Measurements from ENCODE around the gene HECA.

GRCh38 chr6:139154881-139155547, 20.1 kb downstream of the HECA start:
- TF ChIP-seq, protein P1, sequence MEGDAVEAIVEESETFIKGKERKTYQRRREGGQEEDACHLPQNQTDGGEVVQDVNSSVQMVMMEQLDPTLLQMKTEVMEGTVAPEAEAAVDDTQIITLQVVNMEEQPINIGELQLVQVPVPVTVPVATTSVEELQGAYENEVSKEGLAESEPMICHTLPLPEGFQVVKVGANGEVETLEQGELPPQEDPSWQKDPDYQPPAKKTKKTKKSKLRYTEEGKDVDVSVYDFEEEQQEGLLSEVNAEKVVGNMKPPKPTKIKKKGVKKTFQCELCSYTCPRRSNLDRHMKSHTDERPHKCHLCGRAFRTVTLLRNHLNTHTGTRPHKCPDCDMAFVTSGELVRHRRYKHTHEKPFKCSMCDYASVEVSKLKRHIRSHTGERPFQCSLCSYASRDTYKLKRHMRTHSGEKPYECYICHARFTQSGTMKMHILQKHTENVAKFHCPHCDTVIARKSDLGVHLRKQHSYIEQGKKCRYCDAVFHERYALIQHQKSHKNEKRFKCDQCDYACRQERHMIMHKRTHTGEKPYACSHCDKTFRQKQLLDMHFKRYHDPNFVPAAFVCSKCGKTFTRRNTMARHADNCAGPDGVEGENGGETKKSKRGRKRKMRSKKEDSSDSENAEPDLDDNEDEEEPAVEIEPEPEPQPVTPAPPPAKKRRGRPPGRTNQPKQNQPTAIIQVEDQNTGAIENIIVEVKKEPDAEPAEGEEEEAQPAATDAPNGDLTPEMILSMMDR (conservative IDR thresholded peaks at IDR 0.05 in 1 of 2, IDR thresholded peaks at IDR 0.05 in 1 of 2; ENCODE audit: extremely low read depth in 1 of 2, insufficient read depth in 1 of 2, low read depth in 1 of 2, low read length in 2 of 2) = no peak
- TF ChIP-seq EZH2 (IDR thresholded peaks at IDR 0.05; ENCODE audit: borderline replicate concordance, low read length) = no peak

All from mammary epithelial cell (primary cell).